Vagina (tissue), 2 donors: Measurements from ENCODE around the gene EAF1.

ENCODE experiments used
- CTCF ChIP-seq, 3 experiments: fragments of 450-650 bp in 2 of 3; fragments of 200-600 bp in 1 of 3; sonication (generic) in 1 of 3; IDR thresholded peaks; one replicate each; pipeline ENCODE4 v1.5.1; 2017 to 2019; ENCODE audit warnings: antibody characterized with exemption in 3 of 3, mild to moderate bottlenecking in 2 of 3, moderate library complexity in 2 of 3
- POLR2A ChIP-seq, 2 donors: fragments of 450-650 bp; IDR thresholded peaks; one replicate each; pipeline ENCODE4 v1.6.1; 2017; ENCODE audit warnings: antibody characterized with exemption in 2 of 2, mild to moderate bottlenecking in 2 of 2, moderate library complexity in 2 of 2

- TF ChIP-seq CTCF (IDR thresholded peaks at IDR 0.05) (no peak), POLR2A (IDR thresholded peaks at IDR 0.05) (no peak)
These were observed 39.7 kb upstream of the EAF1 start for GRCh38 chr3:15387735-15388134.
